ENCODE results near the gene JAKMIP1. TPM values are rescaled to one million over a fixed set of nuclear protein-coding genes. Genes with fewer than 3 reads are reported as not detected.

Gene JAKMIP1
- total RNA-seq, 1 experiment from 2014 or later = not detected

GRCh38 chr4:6150046-6150735 is 50.2 kb downstream of the JAKMIP1 start:
- no peak for TF ChIP-seq POLR2AphosphoS5 (IDR thresholded peaks at IDR 0.05; ENCODE audit: low read depth, low read length)
- TF ChIP-seq TCF7L2 (IDR thresholded peaks at IDR 0.05; ENCODE audit: low read depth, low read length) = no peak
- no peak for TF ChIP-seq SIN3A (IDR thresholded peaks at IDR 0.05; ENCODE audit: borderline replicate concordance, insufficient read depth, low read depth, low read length)
- Histone ChIP-seq H3K36me3 (ENCODE audit: control insufficient read depth, insufficient read depth, low read length) (no peaks in the 10 kb centered on the region), H3K27me3 (ENCODE audit: control insufficient read depth, insufficient read depth, low read length) (no peaks in the 10 kb centered on the region; the same call in 1 of the 2 replicates), H3K9me3 (ENCODE audit: control insufficient read depth, insufficient read depth, low read depth, low read length) (no peaks in the 10 kb centered on the region), H3K27ac (ENCODE audit: low read length) (no peak overlapping the region), H3K4me1 (ENCODE audit: control insufficient read depth, insufficient read depth, low read length) (no peaks in the 10 kb centered on the region), H3K4me3 (ENCODE audit: low read depth in 2 of 2, low read length in 2 of 2) (no peak overlapping the region)
- intact Hi-C loops (cut with micrococcal nuclease; ENCODE audit: unreplicated experiment) = no loop called here
- ChIA-PET POLR2A (no interaction called here), CTCF (interaction anchor here (0.6 kb wide), 1 partner anchor 537 kb away, joined by 8 read pairs; no protein-coding TSS in a partner anchor)
- no TSS peak for BruUV-seq (replicated peaks)
- in situ Hi-C loops (cut with HindIII; ENCODE audit: low pct_unique_long_range_greater_than_20kb, low sequenced_read_pairs) = no loop called here
- ATAC-seq (no peak), DNase-seq (ENCODE audit: low read depth, low spot score) (no peak)

GRCh38 chr4:6148506-6149205 is 51.7 kb downstream of the JAKMIP1 start:
- DNase-seq (ENCODE audit: low read depth, low spot score) = no peak
- Histone ChIP-seq H3K27me3 (ENCODE audit: control insufficient read depth, insufficient read depth, low read length) (no peaks in the 10 kb centered on the region), H3K36me3 (ENCODE audit: control insufficient read depth, insufficient read depth, low read length) (no peaks in the 10 kb centered on the region), H3K4me1 (ENCODE audit: control insufficient read depth, insufficient read depth, low read length) (no peaks in the 10 kb centered on the region), H3K4me3 (ENCODE audit: low read depth in 2 of 2, low read length in 2 of 2) (no peak overlapping the region), H3K9me3 (ENCODE audit: control insufficient read depth, insufficient read depth, low read depth, low read length) (no peaks in the 10 kb centered on the region), H3K27ac (ENCODE audit: low read length) (no peak overlapping the region)
- no peak for ATAC-seq
- POLR2A ChIA-PET = no interaction called here
- in situ Hi-C loops (cut with HindIII; ENCODE audit: low pct_unique_long_range_greater_than_20kb, low sequenced_read_pairs) (no loop called here), intact Hi-C loops (cut with micrococcal nuclease; ENCODE audit: unreplicated experiment) (no loop called here)
- CTCF ChIA-PET = no interaction called here
- TF ChIP-seq POLR2AphosphoS5 (IDR thresholded peaks at IDR 0.05; ENCODE audit: low read depth, low read length) (no peak), REST (IDR thresholded peaks at IDR 0.05; ENCODE audit: insufficient read depth in 1 of 2, low read depth in 2 of 2, low read length in 1 of 2) (no peak), TCF7L2 (IDR thresholded peaks at IDR 0.05; ENCODE audit: low read depth, low read length) (no peak), CTCF (IDR thresholded peaks at IDR 0.05) (no peak), SIN3A (IDR thresholded peaks at IDR 0.05; ENCODE audit: borderline replicate concordance, insufficient read depth, low read depth, low read length) (no peak)
- BruUV-seq (replicated peaks) = no TSS peak

GRCh38 chr4:6147441-6147840 is 52.9 kb downstream of the JAKMIP1 start:
- ATAC-seq = no peak
- Histone ChIP-seq H3K27me3 (ENCODE audit: control insufficient read depth, insufficient read depth, low read length) (no peaks in the 10 kb centered on the region), H3K9me3 (ENCODE audit: control insufficient read depth, insufficient read depth, low read depth, low read length) (no peaks in the 10 kb centered on the region), H3K27ac (ENCODE audit: low read length) (no peak overlapping the region), H3K4me3 (ENCODE audit: low read depth in 2 of 2, low read length in 2 of 2) (no peak overlapping the region), H3K4me1 (ENCODE audit: control insufficient read depth, insufficient read depth, low read length) (no peaks in the 10 kb centered on the region), H3K36me3 (ENCODE audit: control insufficient read depth, insufficient read depth, low read length) (no peaks in the 10 kb centered on the region)
- ChIA-PET POLR2A (no interaction called here), CTCF (no interaction called here)
- intact Hi-C loops (cut with micrococcal nuclease; ENCODE audit: unreplicated experiment) = no loop called here
- BruUV-seq (replicated peaks) = no TSS peak
- no peak for DNase-seq (ENCODE audit: low read depth, low spot score)
- in situ Hi-C loops (cut with HindIII; ENCODE audit: low pct_unique_long_range_greater_than_20kb, low sequenced_read_pairs) = no loop called here
- no peak for TF ChIP-seq CTCF (IDR thresholded peaks at IDR 0.05)
- no peak for TF ChIP-seq TCF7L2 (IDR thresholded peaks at IDR 0.05; ENCODE audit: low read depth, low read length)
- no peak for TF ChIP-seq REST (IDR thresholded peaks at IDR 0.05; ENCODE audit: insufficient read depth in 1 of 2, low read depth in 2 of 2, low read length in 1 of 2)
- no peak for TF ChIP-seq POLR2AphosphoS5 (IDR thresholded peaks at IDR 0.05; ENCODE audit: low read depth, low read length)
